Endothelial cell of umbilical vein (primary cell): ENCODE measurements around the gene RASSF5. TPM values are rescaled to one million over a fixed set of nuclear protein-coding genes. Genes with fewer than 3 reads are reported as not detected.

Experiments
- BruUV-seq: library from RNA; stranded (reverse); fragments of 400-500 nt; replicated peaks from 2 replicates; lab custom pipeline; 2021; lab: Mats Ljungman, UMichigan
- CTCF ChIA-PET: fragments of 300-600, 350-600 bp; sonication (Branson Sonifier 250); formaldehyde crosslinking; loops from one replicate; lab custom pipeline; 2021; ENCODE audit warnings: antibody characterized with exemption, inconsistent platforms; lab: Charles Lee
- POLR2A ChIA-PET: fragments of 300-600, 350-600 bp; sonication (Branson Sonifier 250); formaldehyde crosslinking; loops from one replicate; lab custom pipeline; 2021; ENCODE audit warnings: antibody characterized with exemption, inconsistent platforms; lab: Charles Lee
- DNase-seq: peaks from one replicate; pipeline ENCODE4 v3.0.0-alpha.2; 2011; ENCODE audit warnings: low read depth, low spot score
- FAIRE-seq: peaks from 2 replicates; lab custom pipeline; 2011; peaks lifted over from hg19 to GRCh38; lab: Jason Lieb, UNC
- H2AFZ ChIP-seq: 2 replicates; pipeline ENCODE4 v1.6.0; 2012; ENCODE audit warnings: low read depth, low read length, control low read depth, inconsistent platforms
- H3K27ac ChIP-seq: 2 replicates; pipeline ENCODE4 v1.5.1; 2011; ENCODE audit warnings: low read depth, mild to moderate bottlenecking, control low read depth, low read length, moderate library complexity; ENCODE audit not compliant: insufficient read depth
- H3K27me3 ChIP-seq, 2 experiments: 2 replicates each; pipeline versions ENCODE4 v1.6.0 to v1.6.1; 2011; ENCODE audit warnings: low read length in 2 of 2, mixed read lengths in 1 of 2; ENCODE audit not compliant: control insufficient read depth in 2 of 2, insufficient read depth in 2 of 2
- H3K36me3 ChIP-seq, 2 experiments: 2 replicates in 1 of 2; 3 replicates in 1 of 2; pipeline ENCODE4 v1.5.1; 2011; ENCODE audit warnings: low read length in 2 of 2, mild to moderate bottlenecking in 1 of 2, moderate library complexity in 1 of 2; ENCODE audit not compliant: control insufficient read depth in 2 of 2, insufficient read depth in 2 of 2; ENCODE audit errors: extremely low read depth in 1 of 2
- H3K4me1 ChIP-seq: 3 replicates; pipeline ENCODE4 v1.5.1; 2011; ENCODE audit warnings: mild to moderate bottlenecking, low read length; ENCODE audit not compliant: control insufficient read depth, insufficient read depth; ENCODE audit errors: extremely low read depth
- H3K4me2 ChIP-seq: 2 replicates; pipeline ENCODE4 v1.6.1; 2011; ENCODE audit warnings: low read length, control low read depth, mixed read lengths; ENCODE audit not compliant: insufficient read depth
- H3K4me3 ChIP-seq, 3 experiments: fragments of 200-600 bp in 1 of 3; sonication (generic), shearing (Covaris generic) in 1 of 3; replicated peaks in 1 of 3; 2 replicates each; pipeline ENCODE4 v1.5.1; 2011 to 2016; ENCODE audit warnings: control low read depth in 3 of 3, low read length in 3 of 3, mild to moderate bottlenecking in 2 of 3, inconsistent platforms in 1 of 3, low read depth in 1 of 3, moderate library complexity in 1 of 3; ENCODE audit not compliant: insufficient read depth in 1 of 3
- H3K79me2 ChIP-seq: 2 replicates; pipeline ENCODE4 v1.6.0; 2012; ENCODE audit warnings: low read length, inconsistent platforms; ENCODE audit not compliant: control insufficient read depth, insufficient read depth
- H3K9ac ChIP-seq: replicated peaks from 2 replicates; pipeline ENCODE3; 2011; ENCODE audit warnings: low read length, control low read depth; ENCODE audit not compliant: insufficient read depth; ENCODE audit errors: extremely low read depth
- H3K9me1 ChIP-seq: replicated peaks from 3 replicates; pipeline ENCODE4 v1.6.0; 2011; ENCODE audit warnings: mild to moderate bottlenecking, low read length; ENCODE audit not compliant: control insufficient read depth, insufficient read depth; ENCODE audit errors: extremely low read depth
- H3K9me3 ChIP-seq: replicated peaks from 2 replicates; pipeline ENCODE4 v1.5.1; 2012; ENCODE audit warnings: low read length, inconsistent platforms; ENCODE audit not compliant: control insufficient read depth, insufficient read depth
- H4K20me1 ChIP-seq: replicated peaks from 2 replicates; pipeline ENCODE3; 2011; ENCODE audit warnings: mild to moderate bottlenecking, low read length; ENCODE audit not compliant: control insufficient read depth, insufficient read depth; ENCODE audit errors: extremely low read depth
- CTCF ChIP-seq, 2 donors: IDR thresholded peaks; 1 replicate in 1 of 2; 2 replicates in 1 of 2; pipeline ENCODE4 v1.5.1; 2011; ENCODE audit warnings: low read length in 2 of 2, mild to moderate bottlenecking in 2 of 2, moderate library complexity in 2 of 2, control low read depth in 1 of 2, inconsistent platforms in 1 of 2, low read depth in 1 of 2; ENCODE audit not compliant: insufficient read depth in 1 of 2; ENCODE audit errors: extremely low read depth in 1 of 2
- EZH2 ChIP-seq: IDR thresholded peaks from 2 replicates; pipeline ENCODE4 v1.6.1; 2012; ENCODE audit warnings: borderline replicate concordance, low read depth, mild to moderate bottlenecking, moderate library complexity, low read length, inconsistent platforms; ENCODE audit not compliant: severe bottlenecking
- FOS ChIP-seq: IDR thresholded peaks from 2 replicates; pipeline ENCODE4 v1.6.1; 2011; ENCODE audit warnings: mild to moderate bottlenecking, low read length, moderate library complexity, borderline replicate concordance; ENCODE audit not compliant: insufficient read depth
- GATA2 ChIP-seq: IDR thresholded peaks from 2 replicates; pipeline ENCODE4 v1.7.0; 2011; ENCODE audit warnings: low read depth, mild to moderate bottlenecking, moderate library complexity, mixed read lengths, low read length; ENCODE audit not compliant: insufficient read length, insufficient read depth
- JUN ChIP-seq: IDR thresholded peaks from 2 replicates; pipeline ENCODE4 v1.6.1; 2011; ENCODE audit warnings: borderline replicate concordance, low read depth; ENCODE audit not compliant: insufficient read length, insufficient read depth
- MAX ChIP-seq: IDR thresholded peaks from 2 replicates; pipeline ENCODE4 v1.6.1; 2011; ENCODE audit not compliant: insufficient read depth, insufficient read length
- MYC ChIP-seq: IDR thresholded peaks from one replicate; pipeline ENCODE4 v1.6.1; 2011; ENCODE audit warnings: mild to moderate bottlenecking, low read depth, low read length
- POLR2A ChIP-seq: IDR thresholded peaks from 2 replicates; pipeline ENCODE4 v1.6.1; 2012; ENCODE audit warnings: low read depth, mild to moderate bottlenecking, control low read depth, low read length
- POLR2AphosphoS5 ChIP-seq: IDR thresholded peaks from 2 replicates; pipeline ENCODE4 v1.6.1; 2012; ENCODE audit warnings: low read depth, mild to moderate bottlenecking, control low read depth, low read length, moderate library complexity; ENCODE audit not compliant: insufficient read depth
- dilution Hi-C: fragments of 300-500 bp; cut with MboI; formaldehyde crosslinking; loops from one replicate; pipeline ENCODE4 v1.15.0; 2019; ENCODE audit warnings: low sequenced_read_pairs; ENCODE audit not compliant: extremely low pct_ligation_motif_present
- intact Hi-C: fragments of 100-400 bp; cut with micrococcal nuclease; formaldehyde crosslinking; loops from one replicate; pipeline ENCODE4 v1.10.0; 2022
- polyA plus RNA-seq, 4 experiments: library from polyadenylated mRNA; depleted of rRNA in 3 of 4; stranded (reverse) in 3 of 4; unstranded in 1 of 4; fragments of >200 nt; gene quantifications; 2 replicates each; pipeline versions ENCODE4 v1.2.1 to v1.2.3, GENCODE V29; 2011 to 2012; ENCODE audit warnings: missing spikeins in 1 of 4
- total RNA-seq: library from RNA; stranded (reverse); gene quantifications from 2 replicates; pipeline ENCODE4 v1.2.3, GENCODE V29; 2021

The RASSF5 gene
- total and polyA plus RNA-seq, 2 donors (not counting 3 experiments of a cell fraction or from before 2014, with no cell fraction given) = 0.23 to 0.60 TPM

- CTCF ChIA-PET = interaction anchor here (1.9 to 2.7 kb wide), 2 partner anchors 16 to 106 kb away, joined by 10 to 12 read pairs; no protein-coding TSS in a partner anchor
- DNase-seq (no peak), FAIRE-seq (no peak)
- H3K27me3 ChIP-seq = no peaks in the 10 kb centered on the region
- dilution Hi-C loops = no loop called here
- no peaks in the 10 kb centered on the region for H3K79me2 ChIP-seq
- no peak overlapping the region for H3K4me3 ChIP-seq
- no peaks in the 10 kb centered on the region for H4K20me1 ChIP-seq
- BruUV-seq = no TSS peak
- TF ChIP-seq MYC = no peak
- H3K27ac ChIP-seq = no peak overlapping the region
- no peak overlapping the region for H3K9ac ChIP-seq
- intact Hi-C loops = no loop called here
- H3K9me1 ChIP-seq = no peaks in the 10 kb centered on the region
- no peak overlapping the region for H2AFZ ChIP-seq
- peaks cover 3 to 36% of the 10 kb centered on the region in 2 experiments for H3K36me3 ChIP-seq
- no peaks in the 10 kb centered on the region for H3K9me3 ChIP-seq
- POLR2A ChIA-PET = no interaction called here
- peaks cover 5% of the 10 kb centered on the region for H3K4me1 ChIP-seq
- H3K4me2 ChIP-seq = no peak overlapping the region
Measured at GRCh38 chr1:206477110-206477509, 30.2 kb upstream of the RASSF5 start.

- Histone ChIP-seq H4K20me1 (no peaks in the 10 kb centered on the region), H3K4me1 (no peaks in the 10 kb centered on the region), H3K27ac (no peak overlapping the region), H3K4me2 (no peak overlapping the region), H3K9me3 (no peaks in the 10 kb centered on the region), H2AFZ (no peak overlapping the region), H3K9me1 (no peaks in the 10 kb centered on the region), H3K4me3 (no peak overlapping the region), H3K9ac (no peak overlapping the region), H3K36me3 (peaks cover 3 to 42% of the 10 kb centered on the region in 2 experiments), H3K79me2 (no peaks in the 10 kb centered on the region), H3K27me3 (no peaks in the 10 kb centered on the region)
- dilution Hi-C loops = no loop called here
- FAIRE-seq (no peak), DNase-seq (no peak)
- ChIA-PET POLR2A (no interaction called here), CTCF (interaction anchor here (1.0 to 2.7 kb wide), 4 partner anchors 13 to 106 kb away, joined by 3 to 12 read pairs (median 7); no protein-coding TSS in a partner anchor)
- no peak for TF ChIP-seq GATA2
- TF ChIP-seq JUN = no peak
- TF ChIP-seq EZH2 = no peak
- no peak for TF ChIP-seq FOS
- TF ChIP-seq POLR2A = no peak
- no peak for TF ChIP-seq MAX
- no peak for TF ChIP-seq CTCF (IDR thresholded peaks at IDR 0.05; ENCODE audit: extremely low read depth in 1 of 2, insufficient read depth in 1 of 2, low read depth in 1 of 2, low read length in 2 of 2)
- no peak for TF ChIP-seq POLR2AphosphoS5
- no peak for TF ChIP-seq MYC
- no TSS peak for BruUV-seq
- intact Hi-C loops = loop anchor here (2.0 kb wide), 1 partner anchor 187 kb away; no protein-coding TSS in a partner anchor
Measured at GRCh38 chr1:206477581-206478380, 29.6 kb upstream of the RASSF5 start.
